Neural cell (in vitro differentiated cells): Measurements from ENCODE around the gene GPR107. TPM values are rescaled to one million over a fixed set of nuclear protein-coding genes. Genes with fewer than 3 reads are reported as not detected.

Experiments used
- H2AFZ ChIP-seq: fragments of 200-600, 300-800 bp; sonication (generic), shearing (Covaris generic); 2 replicates; pipeline ENCODE4 v1.6.0; 2014; ENCODE audit warnings: low read depth, mild to moderate bottlenecking, antibody characterized with exemption, low read length, moderate library complexity
- H3F3A ChIP-seq: fragments of 200-600 bp; shearing (Covaris generic); 2 replicates; pipeline ENCODE4 v1.6.1; 2016; ENCODE audit warnings: mild to moderate bottlenecking, moderate library complexity, mixed read lengths, antibody characterized with exemption, low read length; ENCODE audit not compliant: insufficient read depth, poor library complexity, severe bottlenecking
- H3K27ac ChIP-seq: fragments of 200-600, 300-800 bp; sonication (generic), shearing (Covaris generic); 2 replicates; pipeline ENCODE4 v1.5.1; 2014; ENCODE audit warnings: mild to moderate bottlenecking, low read length, moderate library complexity
- H3K27me3 ChIP-seq: fragments of 300-800, 200-600 bp; sonication (generic), shearing (Covaris generic); 2 replicates; pipeline ENCODE4 v1.6.0; 2014; ENCODE audit warnings: mild to moderate bottlenecking, low read depth, low read length, moderate library complexity; ENCODE audit not compliant: insufficient read depth
- H3K36me3 ChIP-seq: fragments of 300-800, 200-600 bp; sonication (generic), shearing (Covaris generic); 2 replicates; pipeline ENCODE4 v1.5.1; 2014; ENCODE audit warnings: mild to moderate bottlenecking, antibody characterized with exemption, low read length, moderate library complexity; ENCODE audit not compliant: insufficient read depth
- H3K4me2 ChIP-seq: fragments of 300-800, 200-600 bp; sonication (generic), shearing (Covaris generic); 2 replicates; pipeline ENCODE4 v1.6.0; 2014; ENCODE audit warnings: mild to moderate bottlenecking, low read length
- H3K4me3 ChIP-seq: fragments of 300-800, 200-600 bp; sonication (generic), shearing (Covaris generic); 2 replicates; pipeline ENCODE4 v1.5.1; 2014; ENCODE audit warnings: mild to moderate bottlenecking, low read length, moderate library complexity
- H3K79me2 ChIP-seq: fragments of 200-600 bp; shearing (Covaris generic); replicated peaks from 2 replicates; pipeline ENCODE4 v1.6.0; 2014; ENCODE audit warnings: mild to moderate bottlenecking, low read length, moderate library complexity; ENCODE audit not compliant: insufficient read depth
- H3K9ac ChIP-seq: fragments of 300-800, 200-600 bp; sonication (generic), shearing (Covaris generic); 2 replicates; pipeline ENCODE4 v1.6.1; 2016; ENCODE audit warnings: mild to moderate bottlenecking, low read length, mixed read lengths
- H3K9me2 ChIP-seq: fragments of 200-600 bp; shearing (Covaris generic); 2 replicates; pipeline ENCODE4 v1.6.1; 2016; ENCODE audit warnings: mild to moderate bottlenecking, low read length, mixed read lengths; ENCODE audit not compliant: insufficient read depth
- H3K9me3 ChIP-seq: fragments of 200-600, 300-800 bp; sonication (generic), shearing (Covaris generic); 2 replicates; pipeline ENCODE4 v1.6.1; 2016; ENCODE audit warnings: mild to moderate bottlenecking, mixed run types, low read length, moderate library complexity, mixed read lengths
- H4K20me1 ChIP-seq: fragments of 200-600 bp; shearing (Covaris generic); 2 replicates; pipeline ENCODE4 v1.6.1; 2016; ENCODE audit warnings: mild to moderate bottlenecking, mixed run types; ENCODE audit not compliant: insufficient read depth
- EP300 ChIP-seq: fragments of 450-650 bp; conservative IDR thresholded peaks from 2 replicates; pipeline ENCODE4 v1.6.1; 2014; ENCODE audit warnings: antibody characterized with exemption, mild to moderate bottlenecking, moderate library complexity; ENCODE audit not compliant: poor library complexity, severe bottlenecking
- EZH2 ChIP-seq: fragments of 200-600, 300-800 bp; shearing (Covaris generic), sonication (generic); IDR thresholded peaks from 2 replicates; pipeline ENCODE4 v1.6.1; 2014; ENCODE audit warnings: antibody characterized with exemption, low read length, borderline replicate concordance, mild to moderate bottlenecking; ENCODE audit not compliant: insufficient read depth, poor library complexity, severe bottlenecking
- MXI1 ChIP-seq: fragments of 450-650 bp; conservative IDR thresholded peaks from 2 replicates; pipeline ENCODE4 v1.6.1; 2014; ENCODE audit warnings: antibody characterized with exemption, mild to moderate bottlenecking; ENCODE audit not compliant: poor library complexity, severe bottlenecking
- POLR2AphosphoS5 ChIP-seq: IDR thresholded peaks from 2 replicates; pipeline ENCODE4 v1.6.1; 2012
- RAD21 ChIP-seq: fragments of 450-650 bp; conservative IDR thresholded peaks from 2 replicates; pipeline ENCODE4 v1.6.1; 2014; ENCODE audit warnings: antibody characterized with exemption, mild to moderate bottlenecking, moderate library complexity
- SMC3 ChIP-seq: fragments of 450-650 bp; conservative IDR thresholded peaks from 2 replicates; pipeline ENCODE4 v1.6.1; 2014; ENCODE audit warnings: antibody characterized with exemption, mild to moderate bottlenecking, moderate library complexity; ENCODE audit not compliant: poor library complexity
- TAF1 ChIP-seq: IDR thresholded peaks from 2 replicates; pipeline ENCODE4 v1.6.1; 2012; ENCODE audit warnings: low read depth
- polyA plus RNA-seq: library from polyadenylated mRNA; depleted of rRNA; stranded (reverse); fragments of >200 nt; gene quantifications from 2 replicates; pipeline ENCODE4 v1.2.3, GENCODE V29; 2014
- TF ChIP-seq, protein P1 (sequence below): IDR thresholded peaks from 2 replicates; pipeline ENCODE4 v1.6.1; 2012; ENCODE audit warnings: borderline replicate concordance
- TF ChIP-seq, protein P2 (sequence below): fragments of 450-650 bp; IDR thresholded peaks from 2 replicates; pipeline ENCODE4 v1.5.1; 2014; ENCODE audit warnings: antibody characterized with exemption, mild to moderate bottlenecking, moderate library complexity; ENCODE audit not compliant: poor library complexity, severe bottlenecking

Gene GPR107
- polyA plus RNA-seq, 1 donor from 2014 or later = 21.5 TPM

DNA sequence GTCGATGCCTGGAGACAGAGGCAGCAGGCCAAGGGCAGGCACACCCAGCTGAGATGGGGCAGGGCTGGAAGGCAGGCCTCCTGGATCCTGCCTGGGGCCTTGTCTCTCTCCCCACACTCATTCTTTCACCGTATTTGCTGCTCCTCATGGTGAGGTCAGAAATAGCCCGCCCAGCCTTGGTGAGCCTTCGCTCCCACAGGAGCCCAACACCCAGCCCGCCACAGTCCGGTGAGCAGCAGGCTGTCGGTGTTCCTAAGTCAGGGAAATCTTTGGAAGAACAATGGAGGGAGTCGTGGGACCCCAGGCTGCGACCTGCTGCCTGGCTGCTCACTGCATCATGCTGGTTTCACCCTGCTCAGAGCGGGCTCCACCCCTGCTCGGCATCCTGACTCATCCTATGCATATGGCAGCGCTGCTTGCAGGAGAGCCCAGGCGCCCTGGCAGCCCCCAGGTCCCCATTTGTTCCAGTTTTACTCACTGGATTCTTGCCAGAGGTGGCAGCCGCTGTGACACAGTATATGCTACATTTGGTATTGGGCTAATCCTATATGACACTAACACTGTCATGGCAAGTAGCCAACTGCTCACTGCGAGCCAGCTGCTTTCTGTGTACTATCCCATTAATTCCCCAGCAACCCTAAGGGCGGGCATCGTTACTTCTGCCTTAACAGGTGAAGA is 65.3 kb downstream of the GPR107 start:
- no peak overlapping the region for H3K4me2 ChIP-seq
- no peaks in the 10 kb centered on the region for H3K9me3 ChIP-seq
- TF ChIP-seq, protein P1, sequence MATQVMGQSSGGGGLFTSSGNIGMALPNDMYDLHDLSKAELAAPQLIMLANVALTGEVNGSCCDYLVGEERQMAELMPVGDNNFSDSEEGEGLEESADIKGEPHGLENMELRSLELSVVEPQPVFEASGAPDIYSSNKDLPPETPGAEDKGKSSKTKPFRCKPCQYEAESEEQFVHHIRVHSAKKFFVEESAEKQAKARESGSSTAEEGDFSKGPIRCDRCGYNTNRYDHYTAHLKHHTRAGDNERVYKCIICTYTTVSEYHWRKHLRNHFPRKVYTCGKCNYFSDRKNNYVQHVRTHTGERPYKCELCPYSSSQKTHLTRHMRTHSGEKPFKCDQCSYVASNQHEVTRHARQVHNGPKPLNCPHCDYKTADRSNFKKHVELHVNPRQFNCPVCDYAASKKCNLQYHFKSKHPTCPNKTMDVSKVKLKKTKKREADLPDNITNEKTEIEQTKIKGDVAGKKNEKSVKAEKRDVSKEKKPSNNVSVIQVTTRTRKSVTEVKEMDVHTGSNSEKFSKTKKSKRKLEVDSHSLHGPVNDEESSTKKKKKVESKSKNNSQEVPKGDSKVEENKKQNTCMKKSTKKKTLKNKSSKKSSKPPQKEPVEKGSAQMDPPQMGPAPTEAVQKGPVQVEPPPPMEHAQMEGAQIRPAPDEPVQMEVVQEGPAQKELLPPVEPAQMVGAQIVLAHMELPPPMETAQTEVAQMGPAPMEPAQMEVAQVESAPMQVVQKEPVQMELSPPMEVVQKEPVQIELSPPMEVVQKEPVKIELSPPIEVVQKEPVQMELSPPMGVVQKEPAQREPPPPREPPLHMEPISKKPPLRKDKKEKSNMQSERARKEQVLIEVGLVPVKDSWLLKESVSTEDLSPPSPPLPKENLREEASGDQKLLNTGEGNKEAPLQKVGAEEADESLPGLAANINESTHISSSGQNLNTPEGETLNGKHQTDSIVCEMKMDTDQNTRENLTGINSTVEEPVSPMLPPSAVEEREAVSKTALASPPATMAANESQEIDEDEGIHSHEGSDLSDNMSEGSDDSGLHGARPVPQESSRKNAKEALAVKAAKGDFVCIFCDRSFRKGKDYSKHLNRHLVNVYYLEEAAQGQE = no peak
- TF ChIP-seq, protein P2, sequence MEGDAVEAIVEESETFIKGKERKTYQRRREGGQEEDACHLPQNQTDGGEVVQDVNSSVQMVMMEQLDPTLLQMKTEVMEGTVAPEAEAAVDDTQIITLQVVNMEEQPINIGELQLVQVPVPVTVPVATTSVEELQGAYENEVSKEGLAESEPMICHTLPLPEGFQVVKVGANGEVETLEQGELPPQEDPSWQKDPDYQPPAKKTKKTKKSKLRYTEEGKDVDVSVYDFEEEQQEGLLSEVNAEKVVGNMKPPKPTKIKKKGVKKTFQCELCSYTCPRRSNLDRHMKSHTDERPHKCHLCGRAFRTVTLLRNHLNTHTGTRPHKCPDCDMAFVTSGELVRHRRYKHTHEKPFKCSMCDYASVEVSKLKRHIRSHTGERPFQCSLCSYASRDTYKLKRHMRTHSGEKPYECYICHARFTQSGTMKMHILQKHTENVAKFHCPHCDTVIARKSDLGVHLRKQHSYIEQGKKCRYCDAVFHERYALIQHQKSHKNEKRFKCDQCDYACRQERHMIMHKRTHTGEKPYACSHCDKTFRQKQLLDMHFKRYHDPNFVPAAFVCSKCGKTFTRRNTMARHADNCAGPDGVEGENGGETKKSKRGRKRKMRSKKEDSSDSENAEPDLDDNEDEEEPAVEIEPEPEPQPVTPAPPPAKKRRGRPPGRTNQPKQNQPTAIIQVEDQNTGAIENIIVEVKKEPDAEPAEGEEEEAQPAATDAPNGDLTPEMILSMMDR = no peak
- no peak for TF ChIP-seq POLR2AphosphoS5
- TF ChIP-seq RAD21 = no peak
- no peak for TF ChIP-seq SMC3
- no peak for TF ChIP-seq TAF1
- TF ChIP-seq EP300 = no peak
- TF ChIP-seq EZH2 = no peak
- TF ChIP-seq MXI1 = no peak
- H3K27ac ChIP-seq = no peak overlapping the region
- no peak overlapping the region for H3K9ac ChIP-seq
- no peaks in the 10 kb centered on the region for H3K36me3 ChIP-seq
- H3K9me2 ChIP-seq = no peaks in the 10 kb centered on the region
- H3F3A ChIP-seq = no peaks in the 10 kb centered on the region
- H4K20me1 ChIP-seq = no peaks in the 10 kb centered on the region
- no peaks in the 10 kb centered on the region for H3K27me3 ChIP-seq
- no peaks in the 10 kb centered on the region for H3K79me2 ChIP-seq
- no peak overlapping the region for H3K4me3 ChIP-seq
- H2AFZ ChIP-seq = no peak overlapping the region

DNA sequence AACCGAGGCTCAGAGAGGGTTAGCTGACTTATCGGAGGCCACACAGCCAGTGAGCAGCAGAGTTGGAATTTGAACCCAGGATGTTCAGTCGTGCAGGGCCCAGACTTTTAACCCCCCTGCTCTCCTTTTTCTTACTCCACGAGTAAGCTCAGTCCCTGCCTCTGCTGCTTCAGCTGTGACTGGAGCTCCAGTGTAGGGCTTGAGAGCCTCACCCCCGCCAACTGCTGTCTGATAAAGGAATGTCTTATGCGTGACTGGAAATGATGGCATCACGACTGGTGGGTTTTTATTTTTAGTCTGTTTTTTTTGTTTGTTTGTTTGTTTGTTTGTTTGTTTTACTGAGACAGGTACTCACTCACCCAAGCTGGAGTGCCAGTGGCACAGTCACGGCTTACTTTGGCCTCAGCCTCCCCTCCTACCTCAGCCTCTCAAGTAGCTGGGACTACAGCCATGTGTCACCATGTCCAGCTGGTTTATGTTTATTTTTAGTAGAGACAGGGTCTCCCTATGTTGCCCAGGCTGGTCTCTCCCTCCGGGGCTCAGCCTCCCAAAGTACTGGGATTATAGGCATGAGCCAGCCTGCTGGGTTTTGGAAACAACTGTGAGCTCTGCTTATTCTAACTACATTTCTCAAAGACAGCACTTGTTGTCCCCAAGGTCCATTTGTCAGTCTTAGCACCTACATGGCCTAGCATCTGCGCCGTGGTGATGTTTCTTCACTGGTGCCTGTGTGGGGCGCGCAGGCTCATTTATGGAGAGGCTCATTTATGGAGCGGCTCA is 66.0 kb downstream of the GPR107 start:
- H3F3A ChIP-seq = no peaks in the 10 kb centered on the region
- no peaks in the 10 kb centered on the region for H4K20me1 ChIP-seq
- H3K36me3 ChIP-seq = no peaks in the 10 kb centered on the region
- TF ChIP-seq RAD21 = no peak
- TF ChIP-seq, protein P2 = no peak
- no peak for TF ChIP-seq MXI1
- no peak for TF ChIP-seq SMC3
- TF ChIP-seq, protein P1 = no peak
- no peak for TF ChIP-seq POLR2AphosphoS5
- TF ChIP-seq EZH2 = no peak
- TF ChIP-seq TAF1 = no peak
- TF ChIP-seq EP300 = no peak
- no peaks in the 10 kb centered on the region for H3K79me2 ChIP-seq
- no peak overlapping the region for H3K4me3 ChIP-seq
- no peaks in the 10 kb centered on the region for H3K9me2 ChIP-seq
- no peaks in the 10 kb centered on the region for H3K27me3 ChIP-seq
- H2AFZ ChIP-seq = no peak overlapping the region
- H3K27ac ChIP-seq = no peak overlapping the region
- H3K4me2 ChIP-seq = no peak overlapping the region
- no peaks in the 10 kb centered on the region for H3K9me3 ChIP-seq
- H3K9ac ChIP-seq = no peak overlapping the region
